Measurements from ENCODE around the gene GFOD2. TPM values are rescaled to one million over a fixed set of nuclear protein-coding genes. Genes with fewer than 3 reads are reported as not detected.

GFOD2 gene
- total RNA-seq, 5 donors from 2014 or later (not counting 1 experiment from before 2014, with no cell fraction given): 8.5 to 23.2 (median 16.7) TPM

DNA sequence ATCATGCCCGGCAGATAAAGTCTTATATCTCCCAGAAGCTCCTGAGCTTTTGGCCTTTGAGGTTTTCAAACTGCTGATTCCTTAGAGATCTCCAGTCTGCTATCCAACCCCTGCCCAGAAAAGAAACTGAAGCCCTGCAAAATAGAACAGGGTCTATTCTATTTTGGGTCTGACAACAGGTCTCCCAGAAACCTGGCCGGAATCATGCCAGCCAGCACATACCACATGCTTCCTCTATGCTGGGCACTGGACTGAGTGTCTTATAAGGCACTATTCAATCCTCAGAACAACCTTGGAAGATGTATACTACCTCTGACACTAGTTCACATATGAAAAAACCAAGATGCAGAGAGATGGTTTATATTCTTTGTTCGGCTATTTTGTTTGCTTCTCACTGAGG lies 21.3 kb upstream of the GFOD2 start:
- Histone ChIP-seq H3K9me3 (no peaks in the 10 kb centered on the region), H3K27me3 (replicated peaks in 1 of 2; ENCODE audit: control insufficient read depth in 2 of 2, extremely low read depth in 1 of 2, insufficient read depth in 2 of 2, low read length in 1 of 2) (no peaks in the 10 kb centered on the region), H3K4me1 (ENCODE audit: control insufficient read depth in 1 of 2, extremely low read depth in 1 of 2, insufficient read depth in 2 of 2, low read length in 2 of 2) (no peaks in the 10 kb centered on the region), H3K36me3 (ENCODE audit: control insufficient read depth in 2 of 2, extremely low read depth in 1 of 2, insufficient read depth in 1 of 2, low read length in 1 of 2) (peaks cover 25 to 44% of the 10 kb centered on the region in 2 donors), H3K27ac (ENCODE audit: low read length) (no peak overlapping the region), H3K4me3 (ENCODE audit: control insufficient read depth in 1 of 2, extremely low read depth in 1 of 2, low read length in 1 of 2) (no peak overlapping the region)
- DNase-seq (no peak), ATAC-seq (replicated peaks in 1 of 4) (no peak)
- Mint-ChIP-seq H3K36me3 (peaks cover 40% of the 10 kb centered on the region), H3K27me3 (no peaks in the 10 kb centered on the region), H3K4me3 (no peak overlapping the region), H3K9me3 (no peaks in the 10 kb centered on the region), H3K4me1 (no peaks in the 10 kb centered on the region), H3K27ac (no peak overlapping the region)
- CTCF ChIA-PET: no interaction called here
- POLR2A ChIA-PET: no interaction called here
- 100% methylated on average over 3 of the region's 3 CpGs for WGBS (ENCODE audit: insufficient coverage)

DNA sequence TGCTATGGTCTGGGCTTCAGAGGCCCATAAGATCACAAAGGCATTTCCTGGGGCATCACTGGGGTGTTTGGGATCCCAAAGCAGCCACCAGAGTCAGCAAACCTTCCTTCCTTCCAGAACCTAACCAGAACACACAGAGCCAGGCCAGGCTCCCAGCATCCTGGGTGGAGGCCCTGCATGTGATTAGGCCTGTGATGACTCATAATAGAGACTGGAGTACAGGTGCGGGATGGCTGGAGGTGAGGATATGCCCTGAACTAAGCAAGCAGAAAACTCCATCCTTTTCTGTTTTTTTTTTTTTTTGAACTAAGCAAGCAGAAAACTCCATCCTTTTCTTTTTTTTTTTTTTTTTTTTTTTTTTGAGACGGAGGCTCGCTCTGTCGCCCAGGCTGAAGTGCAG lies 17.7 kb upstream of the GFOD2 start:
- no peak overlapping the region for H3K4me3 ChIP-seq (ENCODE audit: control insufficient read depth in 1 of 2, extremely low read depth in 1 of 2, low read length in 1 of 2)
- no peak for DNase-seq
- Mint-ChIP-seq H3K27ac (no peak overlapping the region), H3K9me3 (no peaks in the 10 kb centered on the region), H3K27me3 (no peaks in the 10 kb centered on the region), H3K4me3 (no peak overlapping the region), H3K4me1 (no peaks in the 10 kb centered on the region), H3K36me3 (peaks cover 23% of the 10 kb centered on the region)
- H3K4me1 ChIP-seq (ENCODE audit: control insufficient read depth in 1 of 2, extremely low read depth in 1 of 2, insufficient read depth in 2 of 2, low read length in 2 of 2): no peaks in the 10 kb centered on the region
- H3K9me3 ChIP-seq: no peaks in the 10 kb centered on the region
- no peaks in the 10 kb centered on the region for H3K27me3 ChIP-seq (replicated peaks in 1 of 2; ENCODE audit: control insufficient read depth in 2 of 2, extremely low read depth in 1 of 2, insufficient read depth in 2 of 2, low read length in 1 of 2)
- no peak overlapping the region for H3K27ac ChIP-seq (ENCODE audit: low read length)
- ChIA-PET CTCF (interaction anchor here in 1 of 2 donors (0.7 kb wide), 2 partner anchors 45 to 735 kb away, joined by 3 to 4 read pairs; no protein-coding TSS in a partner anchor), POLR2A (no interaction called here)
- ATAC-seq (replicated peaks in 1 of 4): no peak
- H3K36me3 ChIP-seq (ENCODE audit: control insufficient read depth in 2 of 2, extremely low read depth in 1 of 2, insufficient read depth in 1 of 2, low read length in 1 of 2): peaks cover 22 to 34% of the 10 kb centered on the region in 2 donors
- WGBS (ENCODE audit: insufficient coverage): 100% methylated on average over 1 of the region's 4 CpGs

DNA sequence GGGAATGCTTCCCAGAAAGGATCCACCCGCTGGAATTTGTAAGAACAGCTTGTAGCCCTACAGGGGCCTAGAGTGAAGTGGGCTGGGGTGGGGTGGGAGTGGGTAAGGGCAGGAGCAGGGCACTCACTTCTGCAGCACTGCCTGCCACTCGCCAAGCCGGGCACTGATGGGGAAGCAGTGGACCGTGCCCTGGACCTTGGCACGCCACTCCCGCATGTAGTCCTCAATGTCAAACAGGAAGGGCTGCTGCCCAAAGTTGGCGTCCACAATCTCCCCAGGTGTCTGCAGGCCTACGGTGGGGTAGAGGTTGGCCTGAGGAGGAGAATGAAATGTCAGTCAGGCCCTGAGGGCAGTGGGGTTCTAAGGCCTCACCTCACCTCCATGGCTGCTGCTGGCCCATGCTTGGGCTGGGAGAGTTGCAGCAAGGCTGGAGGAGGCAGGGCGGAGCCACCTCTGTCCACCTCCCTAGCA lies 15.7 kb upstream of the GFOD2 start:
- Mint-ChIP-seq H3K27me3 (no peaks in the 10 kb centered on the region), H3K4me3 (no peak overlapping the region), H3K9me3 (no peaks in the 10 kb centered on the region), H3K27ac (no peak overlapping the region), H3K4me1 (no peaks in the 10 kb centered on the region), H3K36me3 (peaks cover 25% of the 10 kb centered on the region)
- H3K27ac ChIP-seq (ENCODE audit: low read length): no peak overlapping the region
- 98% methylated on average over 8 of the region's 9 CpGs for WGBS (ENCODE audit: insufficient coverage)
- H3K4me3 ChIP-seq (ENCODE audit: control insufficient read depth in 1 of 2, extremely low read depth in 1 of 2, low read length in 1 of 2): no peak overlapping the region
- H3K27me3 ChIP-seq (replicated peaks in 1 of 2; ENCODE audit: control insufficient read depth in 2 of 2, extremely low read depth in 1 of 2, insufficient read depth in 2 of 2, low read length in 1 of 2): no peaks in the 10 kb centered on the region
- POLR2A ChIA-PET: no interaction called here
- H3K9me3 ChIP-seq: no peaks in the 10 kb centered on the region
- H3K36me3 ChIP-seq (ENCODE audit: control insufficient read depth in 2 of 2, extremely low read depth in 1 of 2, insufficient read depth in 1 of 2, low read length in 1 of 2): peaks cover 28 to 42% of the 10 kb centered on the region in 2 donors
- DNase-seq: no peak
- no peaks in the 10 kb centered on the region for H3K4me1 ChIP-seq (ENCODE audit: control insufficient read depth in 1 of 2, extremely low read depth in 1 of 2, insufficient read depth in 2 of 2, low read length in 2 of 2)
- ATAC-seq (replicated peaks in 1 of 4): no peak
- CTCF ChIA-PET: no interaction called here

DNA sequence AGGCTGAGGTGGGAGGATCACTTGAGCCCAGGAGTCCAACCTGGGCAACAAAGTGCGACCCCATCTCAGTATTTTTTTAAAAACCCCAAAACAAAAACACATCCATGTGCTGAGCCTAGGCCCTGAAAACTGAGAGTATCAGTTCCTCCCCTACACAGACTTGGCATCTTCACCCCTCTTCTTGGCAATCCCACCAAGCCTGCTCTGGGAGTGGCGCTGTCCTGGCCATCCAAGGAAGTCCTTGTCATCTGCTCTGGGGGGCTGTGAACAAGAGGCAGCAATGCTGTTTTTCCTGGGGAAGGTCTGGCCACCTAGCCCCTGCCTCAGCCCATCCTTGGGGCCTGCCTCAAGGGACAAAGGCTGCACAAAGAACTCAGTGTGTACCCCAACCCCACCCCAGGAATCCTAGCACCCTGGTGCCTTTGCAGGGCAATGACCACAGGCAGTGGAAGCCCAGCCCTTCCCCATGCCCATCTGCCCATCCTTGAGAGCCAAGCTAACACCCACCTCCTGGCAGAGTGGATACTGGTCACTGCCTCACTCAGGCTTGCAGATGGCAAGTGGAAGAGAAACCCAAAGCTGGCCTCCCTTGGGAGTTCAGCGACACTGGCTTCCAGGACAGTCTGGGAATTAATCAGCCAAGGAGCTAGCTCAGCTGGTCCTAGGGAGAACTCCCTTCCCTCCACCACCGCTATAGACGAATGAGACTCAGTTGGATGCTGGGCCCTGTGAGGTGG lies 14.8 kb upstream of the GFOD2 start:
- Histone ChIP-seq H3K36me3 (ENCODE audit: control insufficient read depth in 2 of 2, extremely low read depth in 1 of 2, insufficient read depth in 1 of 2, low read length in 1 of 2) (peaks cover 30 to 46% of the 10 kb centered on the region in 2 donors), H3K4me1 (ENCODE audit: control insufficient read depth in 1 of 2, extremely low read depth in 1 of 2, insufficient read depth in 2 of 2, low read length in 2 of 2) (no peaks in the 10 kb centered on the region), H3K9me3 (no peaks in the 10 kb centered on the region), H3K4me3 (ENCODE audit: control insufficient read depth in 1 of 2, extremely low read depth in 1 of 2, low read length in 1 of 2) (no peak overlapping the region), H3K27me3 (replicated peaks in 1 of 2; ENCODE audit: control insufficient read depth in 2 of 2, extremely low read depth in 1 of 2, insufficient read depth in 2 of 2, low read length in 1 of 2) (no peaks in the 10 kb centered on the region), H3K27ac (ENCODE audit: low read length) (no peak overlapping the region)
- DNase-seq (no peak), ATAC-seq (replicated peaks in 1 of 4) (no peak)
- no peak overlapping the region for H3K4me3 Mint-ChIP-seq
- POLR2A ChIA-PET: no interaction called here
- H3K9me3 Mint-ChIP-seq: no peaks in the 10 kb centered on the region
- peaks cover 30% of the 10 kb centered on the region for H3K36me3 Mint-ChIP-seq
- CTCF ChIA-PET: no interaction called here
- H3K27ac Mint-ChIP-seq: no peak overlapping the region
- H3K4me1 Mint-ChIP-seq: no peaks in the 10 kb centered on the region
- WGBS (ENCODE audit: insufficient coverage): 100% methylated on average over 1 of the region's 5 CpGs
- no peaks in the 10 kb centered on the region for H3K27me3 Mint-ChIP-seq

DNA sequence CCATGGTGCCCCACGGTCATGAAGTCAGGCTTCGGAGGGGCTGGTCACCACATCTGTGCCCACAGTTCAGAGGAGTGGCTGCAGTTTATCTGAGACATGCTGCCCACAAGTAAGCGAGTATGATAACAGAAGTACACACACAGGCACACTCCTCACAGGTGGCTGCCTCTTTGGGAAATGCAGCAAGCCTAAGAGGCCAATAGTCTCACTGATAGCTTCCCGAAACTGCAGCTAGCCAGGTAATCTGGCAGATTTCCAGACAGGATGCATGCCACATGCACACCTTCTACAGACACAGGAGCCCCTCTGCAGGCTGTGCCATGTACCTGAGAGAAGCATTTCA lies 12.6 kb upstream of the GFOD2 start:
- no peaks in the 10 kb centered on the region for H3K4me1 ChIP-seq (ENCODE audit: control insufficient read depth in 1 of 2, extremely low read depth in 1 of 2, insufficient read depth in 2 of 2, low read length in 2 of 2)
- H3K36me3 ChIP-seq (ENCODE audit: control insufficient read depth in 2 of 2, extremely low read depth in 1 of 2, insufficient read depth in 1 of 2, low read length in 1 of 2): peaks cover 27 to 67% of the 10 kb centered on the region in 2 donors
- H3K27me3 ChIP-seq (replicated peaks in 1 of 2; ENCODE audit: control insufficient read depth in 2 of 2, extremely low read depth in 1 of 2, insufficient read depth in 2 of 2, low read length in 1 of 2): no peaks in the 10 kb centered on the region
- H3K36me3 Mint-ChIP-seq: peaks cover 38% of the 10 kb centered on the region
- no peaks in the 10 kb centered on the region for H3K27me3 Mint-ChIP-seq
- no peak overlapping the region for H3K27ac ChIP-seq (ENCODE audit: low read length)
- no peak overlapping the region for H3K27ac Mint-ChIP-seq
- H3K9me3 ChIP-seq: no peaks in the 10 kb centered on the region
- no peak overlapping the region for H3K4me3 Mint-ChIP-seq
- H3K4me1 Mint-ChIP-seq: no peaks in the 10 kb centered on the region
- 93% methylated on average over 2 of the region's 4 CpGs for WGBS (ENCODE audit: insufficient coverage)
- no peak overlapping the region for H3K4me3 ChIP-seq (ENCODE audit: control insufficient read depth in 1 of 2, extremely low read depth in 1 of 2, low read length in 1 of 2)
- CTCF ChIA-PET: no interaction called here
- DNase-seq (no peak), ATAC-seq (replicated peaks in 1 of 4) (no peak)
- no peaks in the 10 kb centered on the region for H3K9me3 Mint-ChIP-seq
- POLR2A ChIA-PET: no interaction called here

DNA sequence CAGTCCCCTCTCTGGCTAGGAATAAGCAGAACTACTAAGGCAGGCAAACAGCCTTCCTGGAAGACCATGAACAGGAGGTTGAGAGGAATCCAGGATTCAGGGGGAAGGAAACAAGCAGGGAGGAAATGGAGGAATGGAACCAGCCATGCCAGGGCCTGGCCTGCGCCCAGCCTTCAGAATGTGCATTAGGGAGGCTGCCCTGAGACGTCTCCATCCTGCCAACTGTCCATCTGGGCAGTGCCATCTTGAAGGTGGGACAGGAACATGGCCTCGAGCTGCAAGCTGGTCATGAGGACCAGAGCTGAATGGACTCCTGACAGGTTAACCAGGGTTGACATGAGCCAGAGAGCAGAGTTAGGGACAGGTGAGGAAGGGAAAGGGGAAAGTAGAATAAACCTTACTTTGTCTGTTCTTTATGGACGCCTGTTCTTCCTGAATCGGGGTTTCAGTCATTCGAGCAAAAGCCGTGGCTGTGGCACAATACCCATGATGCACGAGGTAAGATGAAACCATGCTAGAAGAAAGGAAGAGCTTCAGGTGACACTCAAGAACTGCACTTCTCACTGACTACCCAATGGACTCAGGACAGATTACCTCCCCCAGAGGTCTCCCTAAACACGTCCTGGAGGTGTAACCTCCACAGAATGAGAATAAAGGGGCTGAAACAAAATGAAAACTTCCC lies 12.1 kb upstream of the GFOD2 start:
- H3K4me1 Mint-ChIP-seq: no peaks in the 10 kb centered on the region
- H3K27me3 Mint-ChIP-seq: no peaks in the 10 kb centered on the region
- ATAC-seq (replicated peaks in 1 of 4) (no peak), DNase-seq (no peak)
- H3K4me3 ChIP-seq (ENCODE audit: control insufficient read depth in 1 of 2, extremely low read depth in 1 of 2, low read length in 1 of 2): no peak overlapping the region
- no peaks in the 10 kb centered on the region for H3K4me1 ChIP-seq (ENCODE audit: control insufficient read depth in 1 of 2, extremely low read depth in 1 of 2, insufficient read depth in 2 of 2, low read length in 2 of 2)
- H3K27ac ChIP-seq (ENCODE audit: low read length): no peak overlapping the region
- 90% methylated on average over 7 of the region's 9 CpGs for WGBS (ENCODE audit: insufficient coverage)
- no peaks in the 10 kb centered on the region for H3K27me3 ChIP-seq (replicated peaks in 1 of 2; ENCODE audit: control insufficient read depth in 2 of 2, extremely low read depth in 1 of 2, insufficient read depth in 2 of 2, low read length in 1 of 2)
- H3K9me3 Mint-ChIP-seq: no peaks in the 10 kb centered on the region
- peaks cover 26 to 68% of the 10 kb centered on the region in 2 donors for H3K36me3 ChIP-seq (ENCODE audit: control insufficient read depth in 2 of 2, extremely low read depth in 1 of 2, insufficient read depth in 1 of 2, low read length in 1 of 2)
- CTCF ChIA-PET: no interaction called here
- H3K4me3 Mint-ChIP-seq: no peak overlapping the region
- no peaks in the 10 kb centered on the region for H3K9me3 ChIP-seq
- POLR2A ChIA-PET: no interaction called here
- peak overlapping the region in 1 of 2 donors; percentile 45 for H3K27ac Mint-ChIP-seq
- peaks cover 35% of the 10 kb centered on the region for H3K36me3 Mint-ChIP-seq
